K562 (cell line): ENCODE measurements around the gene WDR64. TPM values are rescaled to one million over a fixed set of nuclear protein-coding genes. Genes with fewer than 3 reads are reported as not detected.

Experiments
- BRF1 ChIP-seq: IDR thresholded peaks from 3 replicates; pipeline ENCODE4 v1.6.1; 2011; ENCODE audit warnings: borderline replicate concordance, mild to moderate bottlenecking; ENCODE audit not compliant: insufficient read length; ENCODE audit errors: extremely low read depth
- CHD1 ChIP-seq: fragments of 200-600 bp; sonication (generic); IDR thresholded peaks from one replicate; pipeline ENCODE4 v1.6.1; 2012; ENCODE audit warnings: mild to moderate bottlenecking, moderate library complexity, low read length, inconsistent platforms
- HDAC6 ChIP-seq: IDR thresholded peaks from 2 replicates; pipeline ENCODE4 v1.6.1; 2012; ENCODE audit warnings: low read depth, mild to moderate bottlenecking, control low read depth, inconsistent platforms, low read length, moderate library complexity
- KAT2B ChIP-seq: IDR thresholded peaks from one replicate; pipeline ENCODE4 v1.6.1; 2012; ENCODE audit warnings: low read depth, mild to moderate bottlenecking, control low read depth, inconsistent platforms, low read length, moderate library complexity
- KLF1 ChIP-seq: fragments of 450-650 bp; IDR thresholded peaks from 2 replicates; pipeline ENCODE4 v1.6.1; 2016; ENCODE audit warnings: missing genetic modification characterization, missing compliant biosample characterization
- RBFOX2 ChIP-seq: fragments of 200-400 bp; formaldehyde crosslinking; IDR thresholded peaks from 2 replicates; pipeline ENCODE4 v1.6.1; 2017; ENCODE audit warnings: low read depth, mild to moderate bottlenecking, low read length, moderate library complexity
- RUNX1 ChIP-seq: sonication (generic); IDR thresholded peaks from 2 replicates; pipeline ENCODE4 v1.6.1; 2016; ENCODE audit warnings: antibody characterized with exemption, low read depth
- SMARCC2 ChIP-seq: fragments of 450-650 bp; IDR thresholded peaks from 2 replicates; pipeline ENCODE4 v1.6.1; 2017; ENCODE audit warnings: antibody characterized with exemption, moderate library complexity, mild to moderate bottlenecking, low read depth
- TSC22D4 ChIP-seq: fragments of 450-650 bp; IDR thresholded peaks from 2 replicates; pipeline ENCODE4 v1.6.1; 2016; ENCODE audit warnings: missing genetic modification characterization, missing biosample characterization, control low read depth
- ZBED1 ChIP-seq: IDR thresholded peaks from 2 replicates; pipeline ENCODE4 v1.6.1; 2014
- ZNF12 ChIP-seq: sonication (generic); formaldehyde crosslinking; IDR thresholded peaks from 2 replicates; pipeline ENCODE4 v1.4.0; 2020; ENCODE audit warnings: mild to moderate bottlenecking, missing genetic modification reagents
- polyA plus RNA-seq, 8 experiments: library from polyadenylated mRNA; depleted of rRNA in 4 of 8; stranded (reverse) in 5 of 8; unstranded in 3 of 8; fragments of >200 nt; fragmentation: Nextera tagmentation in 2 of 8; fragmentation: Illumina TruSeq in 1 of 8; extraction: Ambion mirVana in 2 of 8; extraction: Trizol in 1 of 8; gene quantifications; 2 replicates each; pipeline versions ENCODE4 v1.2.1 to v1.2.3, GENCODE V29; 2011 to 2014; ENCODE audit warnings: inconsistent platforms in 1 of 8, missing spikeins in 1 of 8
- total RNA-seq, 7 experiments: library from RNA; depleted of rRNA in 6 of 7; stranded (reverse); fragments of >200 nt in 6 of 7; fragmentation: Illumina TruSeq in 2 of 7; extraction: Trizol in 2 of 7; gene quantifications; 2 replicates each; pipeline versions ENCODE4 v1.2.1 to v1.2.3, GENCODE V29; 2011 to 2021; ENCODE audit warnings: low replicate concordance in 1 of 7
- TF ChIP-seq, protein P1 (sequence below): fragments of 200-600 bp; sonication (generic); IDR thresholded peaks from one replicate; pipeline ENCODE4 v1.6.1; 2012; ENCODE audit warnings: mild to moderate bottlenecking, low read depth, low read length, inconsistent platforms
- TF ChIP-seq, protein P2 (sequence below): sonication (generic); IDR thresholded peaks from 2 replicates; pipeline ENCODE4 v1.6.1; 2016

The WDR64 gene
- total and polyA plus RNA-seq, 9 of the 15 experiments (the other 6 are each of a cell fraction or from before 2014, with no cell fraction given): 0.06 to 0.29 (median 0.19) TPM; not detected in 5

GRCh38 chr1:241610056-241610815 is 41.8 kb upstream of the WDR64 start (continued):
- TF ChIP-seq, protein P1, sequence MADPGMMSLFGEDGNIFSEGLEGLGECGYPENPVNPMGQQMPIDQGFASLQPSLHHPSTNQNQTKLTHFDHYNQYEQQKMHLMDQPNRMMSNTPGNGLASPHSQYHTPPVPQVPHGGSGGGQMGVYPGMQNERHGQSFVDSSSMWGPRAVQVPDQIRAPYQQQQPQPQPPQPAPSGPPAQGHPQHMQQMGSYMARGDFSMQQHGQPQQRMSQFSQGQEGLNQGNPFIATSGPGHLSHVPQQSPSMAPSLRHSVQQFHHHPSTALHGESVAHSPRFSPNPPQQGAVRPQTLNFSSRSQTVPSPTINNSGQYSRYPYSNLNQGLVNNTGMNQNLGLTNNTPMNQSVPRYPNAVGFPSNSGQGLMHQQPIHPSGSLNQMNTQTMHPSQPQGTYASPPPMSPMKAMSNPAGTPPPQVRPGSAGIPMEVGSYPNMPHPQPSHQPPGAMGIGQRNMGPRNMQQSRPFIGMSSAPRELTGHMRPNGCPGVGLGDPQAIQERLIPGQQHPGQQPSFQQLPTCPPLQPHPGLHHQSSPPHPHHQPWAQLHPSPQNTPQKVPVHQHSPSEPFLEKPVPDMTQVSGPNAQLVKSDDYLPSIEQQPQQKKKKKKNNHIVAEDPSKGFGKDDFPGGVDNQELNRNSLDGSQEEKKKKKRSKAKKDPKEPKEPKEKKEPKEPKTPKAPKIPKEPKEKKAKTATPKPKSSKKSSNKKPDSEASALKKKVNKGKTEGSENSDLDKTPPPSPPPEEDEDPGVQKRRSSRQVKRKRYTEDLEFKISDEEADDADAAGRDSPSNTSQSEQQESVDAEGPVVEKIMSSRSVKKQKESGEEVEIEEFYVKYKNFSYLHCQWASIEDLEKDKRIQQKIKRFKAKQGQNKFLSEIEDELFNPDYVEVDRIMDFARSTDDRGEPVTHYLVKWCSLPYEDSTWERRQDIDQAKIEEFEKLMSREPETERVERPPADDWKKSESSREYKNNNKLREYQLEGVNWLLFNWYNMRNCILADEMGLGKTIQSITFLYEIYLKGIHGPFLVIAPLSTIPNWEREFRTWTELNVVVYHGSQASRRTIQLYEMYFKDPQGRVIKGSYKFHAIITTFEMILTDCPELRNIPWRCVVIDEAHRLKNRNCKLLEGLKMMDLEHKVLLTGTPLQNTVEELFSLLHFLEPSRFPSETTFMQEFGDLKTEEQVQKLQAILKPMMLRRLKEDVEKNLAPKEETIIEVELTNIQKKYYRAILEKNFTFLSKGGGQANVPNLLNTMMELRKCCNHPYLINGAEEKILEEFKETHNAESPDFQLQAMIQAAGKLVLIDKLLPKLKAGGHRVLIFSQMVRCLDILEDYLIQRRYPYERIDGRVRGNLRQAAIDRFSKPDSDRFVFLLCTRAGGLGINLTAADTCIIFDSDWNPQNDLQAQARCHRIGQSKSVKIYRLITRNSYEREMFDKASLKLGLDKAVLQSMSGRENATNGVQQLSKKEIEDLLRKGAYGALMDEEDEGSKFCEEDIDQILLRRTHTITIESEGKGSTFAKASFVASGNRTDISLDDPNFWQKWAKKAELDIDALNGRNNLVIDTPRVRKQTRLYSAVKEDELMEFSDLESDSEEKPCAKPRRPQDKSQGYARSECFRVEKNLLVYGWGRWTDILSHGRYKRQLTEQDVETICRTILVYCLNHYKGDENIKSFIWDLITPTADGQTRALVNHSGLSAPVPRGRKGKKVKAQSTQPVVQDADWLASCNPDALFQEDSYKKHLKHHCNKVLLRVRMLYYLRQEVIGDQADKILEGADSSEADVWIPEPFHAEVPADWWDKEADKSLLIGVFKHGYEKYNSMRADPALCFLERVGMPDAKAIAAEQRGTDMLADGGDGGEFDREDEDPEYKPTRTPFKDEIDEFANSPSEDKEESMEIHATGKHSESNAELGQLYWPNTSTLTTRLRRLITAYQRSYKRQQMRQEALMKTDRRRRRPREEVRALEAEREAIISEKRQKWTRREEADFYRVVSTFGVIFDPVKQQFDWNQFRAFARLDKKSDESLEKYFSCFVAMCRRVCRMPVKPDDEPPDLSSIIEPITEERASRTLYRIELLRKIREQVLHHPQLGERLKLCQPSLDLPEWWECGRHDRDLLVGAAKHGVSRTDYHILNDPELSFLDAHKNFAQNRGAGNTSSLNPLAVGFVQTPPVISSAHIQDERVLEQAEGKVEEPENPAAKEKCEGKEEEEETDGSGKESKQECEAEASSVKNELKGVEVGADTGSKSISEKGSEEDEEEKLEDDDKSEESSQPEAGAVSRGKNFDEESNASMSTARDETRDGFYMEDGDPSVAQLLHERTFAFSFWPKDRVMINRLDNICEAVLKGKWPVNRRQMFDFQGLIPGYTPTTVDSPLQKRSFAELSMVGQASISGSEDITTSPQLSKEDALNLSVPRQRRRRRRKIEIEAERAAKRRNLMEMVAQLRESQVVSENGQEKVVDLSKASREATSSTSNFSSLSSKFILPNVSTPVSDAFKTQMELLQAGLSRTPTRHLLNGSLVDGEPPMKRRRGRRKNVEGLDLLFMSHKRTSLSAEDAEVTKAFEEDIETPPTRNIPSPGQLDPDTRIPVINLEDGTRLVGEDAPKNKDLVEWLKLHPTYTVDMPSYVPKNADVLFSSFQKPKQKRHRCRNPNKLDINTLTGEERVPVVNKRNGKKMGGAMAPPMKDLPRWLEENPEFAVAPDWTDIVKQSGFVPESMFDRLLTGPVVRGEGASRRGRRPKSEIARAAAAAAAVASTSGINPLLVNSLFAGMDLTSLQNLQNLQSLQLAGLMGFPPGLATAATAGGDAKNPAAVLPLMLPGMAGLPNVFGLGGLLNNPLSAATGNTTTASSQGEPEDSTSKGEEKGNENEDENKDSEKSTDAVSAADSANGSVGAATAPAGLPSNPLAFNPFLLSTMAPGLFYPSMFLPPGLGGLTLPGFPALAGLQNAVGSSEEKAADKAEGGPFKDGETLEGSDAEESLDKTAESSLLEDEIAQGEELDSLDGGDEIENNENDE: no peak
- TF ChIP-seq RBFOX2 (no peak), ZNF12 (CRISPR knock-in tag) (no peak), ZBED1 (no peak), CHD1 (no peak), SMARCC2 (peak; percentile 37; the same call in 1 of the 2 replicates), BRF1 (no peak), RUNX1 (no peak), KLF1 (tag) (no peak), KAT2B (no peak), HDAC6 (no peak), TSC22D4 (tag) (no peak)
- TF ChIP-seq, protein P2, sequence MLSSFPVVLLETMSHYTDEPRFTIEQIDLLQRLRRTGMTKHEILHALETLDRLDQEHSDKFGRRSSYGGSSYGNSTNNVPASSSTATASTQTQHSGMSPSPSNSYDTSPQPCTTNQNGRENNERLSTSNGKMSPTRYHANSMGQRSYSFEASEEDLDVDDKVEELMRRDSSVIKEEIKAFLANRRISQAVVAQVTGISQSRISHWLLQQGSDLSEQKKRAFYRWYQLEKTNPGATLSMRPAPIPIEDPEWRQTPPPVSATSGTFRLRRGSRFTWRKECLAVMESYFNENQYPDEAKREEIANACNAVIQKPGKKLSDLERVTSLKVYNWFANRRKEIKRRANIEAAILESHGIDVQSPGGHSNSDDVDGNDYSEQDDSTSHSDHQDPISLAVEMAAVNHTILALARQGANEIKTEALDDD: no peak
